T-helper 9 cell (primary cell): Measurements from ENCODE around the gene RPS6KA1.
"Not testable (repeated sequence)": the region's sequence is repeated elsewhere in the genome, so short reads cannot be mapped to it uniquely, and the experiment has no call there.

Source experiments
- DNase-seq: peaks from one replicate; pipeline ENCODE4 v3.0.0-alpha.2; 2020
- total RNA-seq, 2 donors: gene quantifications; one replicate each; lab custom pipeline; 2026; lab: John Stamatoyannopoulos, UW

The RPS6KA1 gene
- total RNA-seq: 80.8 to 158 reads per million in 2 donors

DNA sequence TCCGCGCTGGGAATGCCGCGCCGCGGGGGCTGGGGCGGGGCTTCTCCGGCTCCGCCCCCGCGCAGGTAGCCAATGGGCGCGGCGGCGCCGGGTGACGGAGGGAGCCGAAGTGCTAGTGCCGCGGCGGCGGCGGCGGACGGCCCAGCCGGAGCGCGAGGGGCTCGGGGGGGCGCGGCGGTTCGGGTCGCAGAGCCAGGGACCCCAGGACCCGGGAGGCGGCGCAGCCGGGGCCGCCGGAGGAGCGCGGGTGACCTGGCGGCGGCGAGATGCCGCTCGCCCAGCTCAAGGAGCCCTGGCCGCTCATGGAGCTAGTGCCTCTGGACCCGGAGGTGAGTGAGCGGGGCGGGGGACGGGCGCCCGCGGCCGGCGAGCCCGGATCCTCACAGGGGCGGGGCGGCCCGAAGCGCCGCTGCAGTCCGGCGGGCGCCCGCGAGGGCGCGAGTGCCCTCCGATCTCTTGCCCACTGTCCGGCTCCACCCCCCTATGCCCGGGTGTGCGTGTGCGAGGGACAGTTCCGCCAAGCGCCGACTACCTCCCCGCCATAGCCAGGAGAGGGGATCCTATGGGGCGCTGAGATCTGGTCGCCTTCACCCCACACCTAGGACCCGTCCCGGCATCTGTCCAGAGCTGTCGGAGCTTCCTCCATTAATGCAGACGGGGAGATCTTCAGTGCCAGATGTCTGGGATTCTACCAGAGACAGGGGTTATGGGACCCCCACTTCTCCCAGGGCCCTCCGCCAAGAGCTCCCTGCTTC, at the start of gene RPS6KA1:
Gene RPS6KA1 (plus strand): TSS at position 107 of the 755 bp plus-strand sequence. CDS start 160 bp downstream, at position 267.
- DNase-seq: peak; percentile 59

DNA sequence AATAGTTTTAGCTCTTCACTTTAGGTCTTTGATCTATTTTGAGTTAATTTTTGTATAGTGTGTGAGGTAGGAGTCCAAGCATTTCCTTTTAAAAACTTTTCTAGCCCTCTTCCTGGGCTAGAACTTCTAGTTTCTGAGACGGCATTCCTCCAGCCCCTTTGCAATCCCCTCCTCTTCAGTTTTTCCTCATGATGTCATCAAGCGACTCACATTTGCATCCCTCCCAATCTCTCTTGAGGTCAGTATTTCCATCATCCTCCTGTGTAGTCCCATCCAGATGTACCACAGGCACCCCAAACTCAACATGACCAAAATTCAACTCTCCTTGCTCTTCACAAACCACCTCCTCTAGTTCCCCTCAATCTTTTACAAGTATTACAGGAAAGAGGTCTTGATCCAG, 46.6 kb upstream of the RPS6KA1 start:
- DNase-seq: no peak

DNA sequence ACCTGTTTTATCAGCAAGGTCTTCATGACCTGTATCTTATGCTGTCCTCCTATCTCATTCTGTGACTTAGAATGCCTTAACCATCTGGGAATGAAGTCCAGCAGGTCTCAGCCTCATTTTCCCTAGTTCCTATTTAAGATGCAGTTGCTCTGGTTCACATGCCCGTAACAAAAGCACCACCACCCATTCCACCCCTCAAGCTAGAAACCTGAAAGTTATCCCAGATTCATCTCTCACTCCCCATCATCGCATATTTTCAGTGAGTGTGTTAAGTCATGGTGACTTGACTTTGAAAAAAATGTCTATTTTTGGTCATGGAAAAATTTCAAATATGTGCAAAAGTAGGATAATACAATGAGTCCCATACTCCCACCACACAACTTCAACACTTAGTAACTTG, 45.6 kb upstream of the RPS6KA1 start:
- no peak for DNase-seq

DNA sequence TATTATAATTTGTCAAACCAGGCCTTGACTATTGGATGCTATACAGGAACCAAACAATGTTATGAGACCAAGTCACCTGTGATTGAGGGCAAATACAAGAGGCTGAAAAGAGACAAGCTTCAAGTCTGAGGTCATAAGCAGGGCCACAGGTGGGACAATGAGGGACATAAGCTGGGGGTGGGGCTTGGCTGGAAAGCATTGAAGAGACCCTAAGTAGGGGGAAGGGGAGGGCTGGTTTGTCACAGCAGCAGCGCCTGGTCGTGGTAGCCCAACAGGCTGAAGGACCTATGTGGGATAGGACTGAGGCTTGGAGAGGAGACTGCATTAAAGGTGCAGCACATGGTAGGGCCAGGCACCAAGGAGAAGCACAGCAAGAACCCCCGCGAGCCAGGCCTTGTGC, 39.4 kb upstream of the RPS6KA1 start:
- no peak for DNase-seq

DNA sequence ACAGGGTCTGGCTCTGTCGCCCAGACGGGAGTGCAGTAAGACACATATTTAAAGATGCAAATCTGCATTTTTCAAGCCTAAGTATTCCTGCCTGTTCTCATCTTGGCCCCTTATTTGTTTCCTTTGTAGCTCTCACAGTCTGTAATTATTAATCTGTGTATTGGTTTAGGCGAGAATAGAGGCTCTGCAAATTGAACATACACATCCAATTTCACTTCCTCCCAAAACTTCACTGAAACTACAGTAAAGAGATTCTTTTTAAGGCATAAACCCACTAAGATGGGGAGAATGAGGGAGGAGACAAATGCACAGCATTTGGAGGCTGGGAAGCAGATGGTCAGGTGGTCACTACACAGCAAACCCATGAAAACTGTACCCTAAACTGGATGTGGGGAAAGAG, 36.3 kb upstream of the RPS6KA1 start:
- no peak for DNase-seq

DNA sequence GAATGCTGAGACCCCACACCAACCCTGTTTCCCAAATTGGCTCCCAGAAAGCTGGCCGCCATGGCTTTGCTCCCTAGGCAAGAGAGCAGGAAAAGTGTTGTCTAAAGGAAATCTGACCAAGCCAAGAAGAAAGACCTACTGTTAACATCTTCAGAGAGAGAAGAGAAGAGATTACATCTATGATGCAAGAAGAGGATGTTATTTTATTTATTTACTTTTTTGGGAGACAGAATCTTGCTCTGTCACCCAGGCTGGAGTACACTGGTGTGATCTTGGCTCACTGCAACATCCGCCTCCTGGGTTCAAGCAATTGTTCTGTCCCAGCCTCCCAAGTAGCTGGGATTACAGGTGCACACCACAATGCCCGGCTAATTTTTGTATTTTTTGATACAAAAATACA, 35.6 kb upstream of the RPS6KA1 start:
- no peak for DNase-seq

DNA sequence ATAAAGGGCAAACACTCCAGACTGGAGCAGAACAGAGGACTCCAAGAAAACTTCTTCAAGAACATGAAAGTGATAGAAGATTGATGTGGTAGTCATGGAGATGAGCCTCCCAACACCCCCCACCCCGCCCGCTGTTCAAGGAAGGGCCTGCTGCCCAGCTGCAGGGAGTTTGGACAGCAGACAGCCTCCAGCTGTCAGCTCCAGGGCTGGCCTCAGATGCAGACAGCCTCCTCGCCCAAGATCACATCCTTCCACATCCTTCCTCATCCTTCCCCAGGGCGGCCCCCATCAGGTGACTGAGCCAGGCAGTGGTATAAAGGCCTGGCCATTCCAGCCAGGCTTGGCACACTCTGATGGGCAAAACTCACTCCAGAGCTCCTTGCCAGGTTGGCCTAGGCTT, 32.7 kb upstream of the RPS6KA1 start:
- no peak for DNase-seq

DNA sequence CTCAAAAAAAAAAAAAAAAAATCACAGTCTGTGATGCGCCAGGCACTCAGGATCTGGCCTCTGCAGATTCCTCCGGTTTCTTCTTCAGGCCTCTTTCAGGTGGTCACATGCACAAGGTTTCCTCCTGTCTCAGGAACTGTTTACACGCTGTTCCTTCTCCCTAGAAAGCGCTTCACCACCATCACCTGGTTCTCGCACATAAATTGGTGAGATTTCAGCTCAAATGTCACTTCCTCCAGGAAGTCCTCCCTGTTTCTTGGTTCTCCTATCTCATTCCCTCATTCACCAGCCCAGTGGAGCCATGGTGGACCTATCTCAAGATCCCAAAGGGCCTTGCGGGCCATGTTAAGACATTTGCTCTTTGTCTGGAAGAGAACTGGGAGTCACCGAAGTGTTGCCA, 30.7 kb upstream of the RPS6KA1 start:
- DNase-seq: no peak

DNA sequence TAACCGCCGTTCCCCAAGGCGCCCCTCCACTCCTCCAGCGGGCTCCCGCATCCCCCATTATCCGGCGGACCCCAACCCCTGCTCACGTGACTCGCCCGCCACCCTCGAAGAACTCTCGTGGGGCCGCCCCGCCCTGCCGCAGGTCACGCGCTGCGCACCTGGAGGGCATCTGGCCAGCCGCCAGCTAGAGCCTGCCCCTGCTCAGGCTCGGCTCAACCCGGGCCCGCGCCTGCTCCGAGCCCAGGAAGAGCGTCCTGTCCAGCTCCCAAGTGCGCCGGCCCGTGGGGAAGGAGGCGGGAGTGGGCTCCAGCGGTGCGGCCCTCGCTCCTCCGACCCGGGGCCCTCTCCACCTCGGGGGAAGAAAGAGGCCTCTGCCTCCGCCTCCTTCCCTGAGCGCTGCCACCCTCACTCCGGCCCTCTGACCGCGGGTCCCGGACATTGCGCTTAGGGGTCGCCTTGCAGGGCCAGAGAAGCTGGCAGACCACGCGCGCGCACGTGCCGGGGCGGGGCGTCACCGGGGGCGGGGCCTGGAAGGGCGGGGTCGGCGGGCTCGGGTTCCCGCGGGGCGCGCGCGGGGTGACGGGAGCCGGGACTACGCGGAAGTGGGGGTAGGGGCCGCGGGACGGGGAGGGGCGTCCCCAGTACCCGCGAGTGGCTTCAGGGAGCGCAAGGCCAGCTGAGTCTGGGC, 28.9 kb upstream of the RPS6KA1 start:
- DNase-seq: peak; percentile 87

DNA sequence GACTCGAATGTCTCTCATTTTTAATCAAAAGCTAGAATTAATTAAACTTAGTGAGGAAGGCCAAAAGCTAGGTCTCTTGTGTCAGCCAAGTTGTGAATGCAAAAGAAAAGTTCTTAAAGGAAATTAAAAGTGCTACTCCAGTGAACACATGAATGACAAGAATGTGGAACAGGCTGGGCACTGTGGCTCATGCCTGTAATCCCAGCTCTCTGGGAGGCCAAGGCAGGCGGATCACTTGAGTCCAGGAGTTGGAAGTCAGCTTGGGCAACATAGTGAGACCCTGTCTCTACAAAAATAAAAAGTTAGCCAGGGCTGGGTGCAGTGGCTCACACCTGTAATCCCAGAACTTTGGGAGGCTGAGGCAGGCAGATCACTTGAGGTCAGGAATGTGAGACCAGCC, 18.9 kb upstream of the RPS6KA1 start:
- DNase-seq: not testable (repeated sequence)

DNA sequence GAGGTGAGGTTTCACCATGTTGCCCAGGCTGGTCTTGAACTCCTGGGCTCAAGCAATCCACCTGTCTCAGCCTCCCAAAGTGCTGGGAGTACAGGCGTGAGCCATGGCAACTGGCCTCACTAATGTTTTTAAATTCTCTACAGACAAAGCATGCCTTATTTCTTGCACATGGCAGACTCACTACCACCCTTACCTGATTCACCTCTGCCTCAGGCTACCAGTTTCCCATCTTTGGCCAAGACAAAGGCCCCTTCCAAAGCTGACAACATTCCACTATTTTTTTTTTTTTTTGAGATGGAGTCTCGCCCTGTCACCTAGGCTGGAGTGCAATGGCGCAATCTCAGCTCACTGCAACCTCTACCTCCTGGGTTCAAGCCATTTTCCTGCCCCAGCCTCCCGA, 13.7 kb upstream of the RPS6KA1 start:
- not testable (repeated sequence) for DNase-seq

DNA sequence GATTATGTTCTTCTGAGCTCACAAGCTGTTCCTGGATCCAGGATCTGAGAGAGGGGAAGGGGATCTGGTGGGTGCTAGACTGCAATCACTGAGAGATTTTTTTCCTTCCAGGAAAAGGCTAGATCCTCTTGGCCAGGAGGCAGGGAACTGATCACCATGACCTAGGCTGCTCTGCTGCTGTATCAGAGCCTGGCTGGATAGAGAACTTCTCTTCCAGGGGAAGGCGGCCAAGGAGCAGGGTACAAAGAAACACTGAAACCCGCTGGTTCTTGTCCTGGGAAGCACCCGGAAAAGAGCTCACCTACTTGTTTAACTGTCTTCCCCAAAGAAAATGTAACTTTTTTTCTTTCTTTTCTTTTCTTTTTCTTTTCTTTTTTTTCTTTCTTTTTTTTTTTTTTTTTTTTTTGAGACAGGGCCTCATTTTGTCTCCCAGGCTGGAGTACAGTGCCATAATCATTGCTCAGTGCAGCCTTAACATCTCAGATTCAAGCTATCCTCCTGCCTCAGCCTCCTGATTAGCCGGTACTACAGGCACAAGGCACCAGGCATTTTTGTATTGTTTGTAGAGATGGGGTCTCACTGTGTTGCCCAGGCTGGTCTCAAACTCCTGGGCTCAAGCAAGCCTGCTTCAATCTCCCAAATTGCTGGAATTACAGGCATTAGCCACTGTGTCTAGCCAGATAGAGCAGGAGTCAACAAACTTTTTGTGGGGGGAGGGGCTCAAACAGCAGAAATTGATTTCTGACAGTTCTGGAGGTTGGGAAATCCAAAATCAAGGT, 12.4 kb upstream of the RPS6KA1 start:
- no peak for DNase-seq

DNA sequence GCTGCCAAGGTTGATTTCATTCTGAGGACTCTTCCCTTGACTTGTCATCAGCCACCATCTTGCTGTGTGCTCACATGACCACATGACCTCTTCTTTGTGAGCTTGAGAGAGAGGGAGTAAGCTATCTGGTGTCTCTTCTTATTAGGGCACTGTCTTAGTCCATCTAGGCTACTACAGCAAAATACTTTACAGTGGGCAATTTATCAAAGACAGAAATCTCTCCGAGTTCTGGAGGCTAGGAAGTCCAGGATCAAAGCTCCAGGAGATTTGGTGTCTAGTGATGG, 11.9 kb upstream of the RPS6KA1 start:
- DNase-seq: no peak

DNA sequence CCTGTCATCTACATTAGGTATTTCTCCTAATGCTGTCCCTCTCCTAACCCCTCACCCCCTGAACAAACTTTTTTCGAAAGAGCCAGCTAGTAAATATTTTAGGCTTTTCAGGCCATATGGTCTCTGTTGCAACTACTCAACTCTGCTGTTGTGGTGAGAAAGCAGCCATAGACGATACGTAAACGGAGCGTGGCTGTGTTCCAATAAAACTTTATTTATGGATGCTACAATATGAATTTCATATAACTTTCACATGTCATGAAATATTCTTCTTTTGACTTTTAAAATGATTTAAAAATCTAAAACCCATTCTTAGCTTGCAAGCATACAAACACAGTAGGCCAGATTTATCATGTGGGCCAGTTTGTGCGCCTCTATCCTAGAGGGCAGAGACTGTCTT, 11.2 kb upstream of the RPS6KA1 start:
- DNase-seq: no peak

DNA sequence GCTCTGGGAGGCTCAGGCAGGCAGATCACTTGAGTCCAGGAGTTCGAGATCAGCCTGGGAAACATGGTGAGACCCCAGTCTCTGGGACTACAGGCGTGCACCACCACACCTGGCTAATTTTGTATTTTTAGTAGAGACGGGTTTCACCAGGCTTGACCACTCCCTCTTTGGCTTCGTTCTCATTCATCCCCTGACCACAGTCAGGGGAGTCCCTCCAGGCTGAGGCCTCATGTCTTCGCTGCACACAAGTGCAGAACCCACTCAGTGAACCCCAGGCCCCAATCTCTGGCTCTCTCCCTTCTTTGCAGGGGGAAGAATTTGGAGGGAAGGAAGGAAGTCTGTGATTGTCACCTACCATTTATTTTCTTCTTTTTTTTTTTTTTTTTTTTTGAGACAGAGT, 9.2 kb upstream of the RPS6KA1 start:
- no peak for DNase-seq

DNA sequence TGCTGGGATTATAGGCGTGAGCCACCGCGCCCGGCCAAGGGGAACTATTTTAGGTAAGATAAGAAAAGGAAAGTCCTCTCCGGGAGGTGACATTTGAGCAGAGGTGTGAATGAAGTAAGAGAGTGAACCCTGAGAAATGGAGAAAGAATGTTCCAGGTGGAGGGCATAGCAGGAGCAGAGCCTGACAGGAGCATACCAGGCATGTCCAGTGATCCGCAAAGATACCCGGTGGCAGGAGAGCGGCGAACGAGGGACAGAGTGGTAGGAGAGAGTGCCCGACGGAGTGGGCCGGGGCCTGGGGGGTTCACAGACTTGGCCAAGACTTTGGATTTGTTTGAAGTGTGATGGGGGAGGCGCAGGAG, 7.9 kb upstream of the RPS6KA1 start:
- DNase-seq: no peak

DNA sequence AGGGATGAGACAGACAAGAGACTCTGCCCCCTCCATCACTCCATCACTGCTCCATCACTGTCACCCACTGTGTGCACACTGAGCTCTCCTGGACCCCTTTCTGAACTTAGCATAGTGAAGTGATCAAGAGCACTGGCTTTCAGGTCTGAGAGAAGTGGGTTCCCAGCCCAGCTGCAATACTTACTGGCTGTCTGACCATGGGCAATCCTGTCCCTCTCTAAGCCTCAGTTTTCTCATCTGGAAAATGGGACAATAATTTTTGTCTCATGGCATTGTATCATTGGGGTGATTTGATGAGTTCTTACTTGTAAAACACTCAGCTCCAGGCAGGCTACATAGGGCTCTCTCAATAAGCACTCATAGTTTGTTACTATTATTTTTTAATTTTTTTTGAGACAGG, 7.5 kb upstream of the RPS6KA1 start:
- DNase-seq: no peak

DNA sequence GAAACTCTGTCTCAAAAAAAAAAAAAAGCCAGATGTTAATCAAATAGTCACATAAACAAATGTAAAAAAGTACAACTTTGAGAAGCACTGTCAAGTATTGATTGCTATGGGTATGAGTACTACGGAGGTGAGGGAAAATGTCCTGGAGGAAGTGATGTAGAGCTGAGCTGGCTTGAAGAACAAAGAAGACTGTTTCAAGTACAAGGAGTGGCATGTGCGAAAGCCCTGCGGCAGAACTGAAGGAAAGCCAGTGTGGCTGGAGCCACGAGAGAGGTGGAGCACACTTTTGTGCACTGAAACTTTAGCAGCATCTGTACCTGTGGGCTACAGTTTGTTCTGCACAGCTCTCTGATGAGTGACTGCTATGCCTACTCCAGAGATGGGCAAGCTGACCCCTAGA, 5.4 kb upstream of the RPS6KA1 start:
- no peak for DNase-seq

DNA sequence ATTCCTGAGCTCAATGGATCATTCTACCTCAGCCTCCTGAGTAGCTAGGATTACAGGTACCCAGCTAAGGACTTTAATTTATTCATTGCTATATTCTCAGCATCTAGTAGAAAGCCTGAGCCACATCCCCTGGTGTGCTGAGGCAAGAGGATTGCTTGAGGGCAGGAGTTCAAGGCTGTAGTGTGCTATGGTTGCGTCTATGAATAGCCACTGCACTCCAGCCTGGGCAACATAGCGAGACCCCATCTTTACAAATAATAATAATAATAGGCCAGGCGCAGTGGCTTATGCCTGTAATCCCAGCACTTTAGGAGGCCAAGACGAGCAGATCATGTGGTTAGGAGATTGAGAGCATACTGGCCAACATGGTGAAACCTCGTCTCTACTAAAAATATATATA, 3.3 kb upstream of the RPS6KA1 start:
- no peak for DNase-seq

DNA sequence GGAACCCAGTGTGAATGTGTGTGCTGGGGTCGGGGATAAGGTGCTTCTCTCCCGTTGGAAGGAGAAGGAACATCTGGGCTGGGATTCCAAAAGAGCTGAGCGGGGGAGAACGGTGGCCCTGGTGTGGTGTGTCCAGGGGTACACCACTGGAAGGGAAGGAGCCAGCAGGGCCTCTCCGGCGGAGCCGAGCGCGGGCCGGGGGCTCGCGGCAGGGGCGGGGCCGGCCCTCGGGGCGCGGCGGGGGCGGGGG, 231 bp upstream of the RPS6KA1 start:
- DNase-seq: no peak

DNA sequence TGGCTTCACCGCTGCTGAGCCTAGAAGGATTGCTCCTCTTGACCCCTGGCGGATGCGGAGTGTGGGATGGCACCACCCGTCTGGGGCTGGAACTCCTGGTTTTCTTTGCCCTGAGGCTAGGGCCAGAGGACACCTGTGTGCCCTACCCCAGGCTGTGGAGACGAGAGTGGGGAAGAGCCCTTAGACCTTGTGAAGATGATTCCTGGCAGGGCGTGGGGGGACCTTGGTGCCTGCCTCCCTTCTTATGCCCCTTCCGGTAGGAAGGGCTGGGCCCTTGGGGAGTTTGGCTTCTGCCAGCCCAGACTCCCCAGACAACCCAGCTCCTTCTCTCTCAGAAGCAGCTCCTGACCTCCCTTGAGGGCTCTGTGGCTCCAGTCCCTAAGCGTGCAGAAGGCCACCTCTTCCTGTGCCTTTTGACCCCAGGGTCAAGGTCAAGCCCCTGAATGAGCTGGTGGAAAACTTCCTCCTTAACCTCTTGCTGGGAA, 891 bp downstream of the RPS6KA1 start:
- no peak for DNase-seq

DNA sequence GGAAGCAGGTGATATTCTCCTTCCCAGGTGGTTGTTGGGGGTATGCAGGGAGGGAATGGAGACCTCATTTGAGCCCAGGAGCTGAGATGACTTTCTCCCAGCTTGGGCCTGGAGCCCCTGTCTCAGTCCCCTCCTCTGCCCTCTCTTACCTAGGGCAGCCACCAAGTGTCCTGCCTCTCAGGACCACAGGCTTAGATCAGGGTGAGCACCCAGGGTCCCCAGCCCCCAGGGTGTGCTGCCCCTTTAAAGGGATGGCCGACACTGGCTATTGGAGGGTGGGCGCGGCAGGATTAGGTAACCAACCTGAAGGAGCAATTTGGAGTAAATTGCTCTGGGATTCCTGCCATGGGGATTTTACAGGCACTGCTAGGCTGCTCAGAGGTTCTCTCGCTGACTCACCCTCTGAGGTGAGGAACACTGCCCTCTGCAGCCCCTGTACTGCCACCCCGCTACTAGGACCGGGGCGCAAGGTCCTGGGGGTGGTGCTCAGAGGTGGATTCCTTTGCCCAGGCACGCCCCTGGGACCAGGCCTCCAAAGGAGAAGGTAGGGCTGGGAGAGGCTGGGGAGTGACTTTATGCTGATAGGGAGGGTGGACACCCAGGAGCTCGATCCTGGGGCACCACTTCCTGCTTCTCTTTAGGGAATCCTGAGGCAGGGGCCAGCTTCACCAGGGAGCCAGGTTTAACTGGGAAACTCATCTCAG, 1.5 kb downstream of the RPS6KA1 start:
- DNase-seq: no peak

DNA sequence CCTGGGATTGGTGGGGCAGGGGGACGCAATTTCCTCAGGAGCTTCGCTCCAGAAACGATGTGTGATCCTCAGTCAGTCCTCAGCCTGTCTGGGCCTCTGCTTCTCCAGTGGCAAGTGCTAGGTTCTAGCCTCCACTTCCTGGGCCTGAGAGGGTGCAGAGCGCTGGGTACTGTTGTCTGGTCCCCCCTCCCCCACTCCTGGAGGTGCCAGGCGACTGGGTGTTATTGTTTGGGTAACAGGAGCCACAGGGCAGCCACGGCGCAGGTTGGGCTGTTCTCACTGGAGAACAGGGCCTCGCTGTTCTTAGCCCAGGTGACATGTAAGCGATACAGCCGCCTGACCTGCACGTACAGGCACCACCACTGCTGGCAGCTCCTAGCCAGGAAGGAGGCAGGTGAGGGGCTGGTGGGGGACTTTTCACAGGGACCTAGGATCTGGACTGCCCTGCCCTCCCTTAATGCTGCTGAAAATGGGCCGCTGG, 2.1 kb downstream of the RPS6KA1 start:
- no peak for DNase-seq
